Liver (tissue), 9 donors: ENCODE data around the gene PNO1. TPM values are rescaled to one million over a fixed set of nuclear protein-coding genes. Genes with fewer than 3 reads are reported as not detected.

ENCODE experiments used
- DNase-seq: peaks from one replicate; pipeline ENCODE4 v3.0.0-alpha.2; 2017; ENCODE audit warnings: low spot score
- H3K27ac ChIP-seq, 2 donors: one replicate each; pipeline ENCODE4 v1.7.0; 2013; ENCODE audit warnings: inconsistent platforms in 2 of 2, low read length in 2 of 2, control low read depth in 1 of 2, low read depth in 1 of 2, mild to moderate bottlenecking in 1 of 2
- H3K27me3 ChIP-seq, 4 donors: one replicate each; pipeline versions ENCODE4 v1.6.1 to v1.7.0; 2013; ENCODE audit warnings: low read length in 3 of 4, inconsistent platforms in 1 of 4, mild to moderate bottlenecking in 1 of 4, moderate library complexity in 1 of 4; ENCODE audit not compliant: control insufficient read depth in 4 of 4, insufficient read depth in 4 of 4
- H3K36me3 ChIP-seq, 4 donors: one replicate each; pipeline versions ENCODE4 v1.6.1 to v1.7.0; 2013; ENCODE audit warnings: low read length in 3 of 4, mild to moderate bottlenecking in 3 of 4, low read depth in 1 of 4, moderate library complexity in 1 of 4; ENCODE audit not compliant: control insufficient read depth in 4 of 4, insufficient read depth in 3 of 4
- H3K4me1 ChIP-seq, 4 donors: one replicate each; pipeline versions ENCODE4 v1.6.1 to v1.7.0; 2013; ENCODE audit warnings: low read length in 3 of 4, mild to moderate bottlenecking in 3 of 4, moderate library complexity in 1 of 4; ENCODE audit not compliant: control insufficient read depth in 4 of 4, insufficient read depth in 4 of 4
- H3K4me3 ChIP-seq, 3 donors: one replicate each; pipeline versions ENCODE4 v1.6.1 to v1.7.0; 2013; ENCODE audit warnings: low read length in 3 of 3, control low read depth in 1 of 3, low read depth in 1 of 3, mild to moderate bottlenecking in 1 of 3
- H3K9ac ChIP-seq, 2 donors: one replicate each; pipeline ENCODE4 v1.7.0; 2013; ENCODE audit warnings: low read length in 2 of 2, mild to moderate bottlenecking in 2 of 2, moderate library complexity in 2 of 2, control low read depth in 1 of 2, low read depth in 1 of 2
- H3K9me3 ChIP-seq, 4 donors: one replicate each; pipeline versions ENCODE4 v1.6.1 to v1.7.0; 2013; ENCODE audit warnings: low read length in 3 of 4; ENCODE audit not compliant: control insufficient read depth in 4 of 4
- CTCF ChIP-seq: fragments of 150-350 bp; IDR thresholded peaks from 2 replicates; pipeline ENCODE4 v1.5.1; 2017; ENCODE audit warnings: improper control_type of control experiment, low read depth, low read length; ENCODE audit not compliant: missing input control
- FOXA1 ChIP-seq: IDR thresholded peaks from 2 replicates; pipeline ENCODE4 v1.6.1; 2016; ENCODE audit warnings: antibody characterized with exemption
- FOXA2 ChIP-seq: IDR thresholded peaks from 2 replicates; pipeline ENCODE4 v1.6.1; 2016; ENCODE audit warnings: antibody characterized with exemption
- GABPA ChIP-seq, 2 donors: IDR thresholded peaks in 1 of 2; conservative IDR thresholded peaks in 1 of 2; 2 replicates each; pipeline ENCODE4 v1.6.1; 2016; ENCODE audit warnings: antibody characterized with exemption in 2 of 2, mild to moderate bottlenecking in 1 of 2, moderate library complexity in 1 of 2
- HNF4A ChIP-seq, 2 donors: conservative IDR thresholded peaks; 2 replicates each; pipeline ENCODE4 v1.6.1; 2016; ENCODE audit warnings: antibody characterized with exemption in 2 of 2, mild to moderate bottlenecking in 2 of 2
- HNF4G ChIP-seq: IDR thresholded peaks from 2 replicates; pipeline ENCODE4 v1.6.1; 2016; ENCODE audit warnings: antibody characterized with exemption
- NR2F2 ChIP-seq: IDR thresholded peaks from 2 replicates; pipeline ENCODE4 v1.6.1; 2016; ENCODE audit warnings: antibody characterized with exemption
- RAD21 ChIP-seq, 2 donors: IDR thresholded peaks; 2 replicates each; pipeline ENCODE4 v1.6.1; 2016; ENCODE audit warnings: antibody characterized with exemption in 2 of 2, mild to moderate bottlenecking in 2 of 2
- TAF1 ChIP-seq: conservative IDR thresholded peaks from 2 replicates; pipeline ENCODE4 v1.6.1; 2016; ENCODE audit warnings: antibody characterized with exemption, mild to moderate bottlenecking
- YY1 ChIP-seq: IDR thresholded peaks from 2 replicates; pipeline ENCODE4 v1.6.1; 2016; ENCODE audit warnings: antibody characterized with exemption, mild to moderate bottlenecking
- WGBS: extraction: QIAGEN DNeasy Blood & Tissue Kit; methylation state at CpG from one replicate; pipeline ENCODE4 v1.1.7; 2013; 5-methylcytosine and 5-hydroxymethylcytosine counted together
- polyA plus RNA-seq, 2 donors: library from polyadenylated mRNA; stranded (reverse) in 1 of 2; unstranded in 1 of 2; fragments of 200-250 nt in 1 of 2; fragments of >200 nt in 1 of 2; fragmentation: Nextera tagmentation in 1 of 2; extraction: Ambion mirVana in 1 of 2; gene quantifications; one replicate each; pipeline versions ENCODE4 v1.2.1 to v1.2.3, GENCODE V29; 2013 to 2015
- total RNA-seq, 2 donors: library from RNA; depleted of rRNA; stranded (reverse); fragments of >200 nt; gene quantifications; one replicate each; pipeline ENCODE4 v1.2.3, GENCODE V29; 2014
- TF ChIP-seq, protein P1 (sequence below): IDR thresholded peaks from 2 replicates; pipeline ENCODE4 v1.6.1; 2016; ENCODE audit warnings: antibody characterized with exemption
- TF ChIP-seq, protein P2 (sequence below): IDR thresholded peaks from 2 replicates; pipeline ENCODE4 v1.6.1; 2016; ENCODE audit warnings: antibody characterized with exemption, mild to moderate bottlenecking
- TF ChIP-seq, protein P3 (sequence below): IDR thresholded peaks from 2 replicates; pipeline ENCODE4 v1.6.1; 2016; ENCODE audit warnings: antibody characterized with exemption
- donor health status: healthy.
- donor health status: healthy.
- donor health status: healthy.
- donor health status: healthy.
- donor health status: healthy.

Gene PNO1
- total and polyA plus RNA-seq, 4 donors: 5.5 to 9.5 (median 8.4) TPM

- peaks cover 1 to 25% (median 9%) of the 10 kb centered on the region in 4 donors for H3K36me3 ChIP-seq
- WGBS: 75% methylated on average over 7 of the region's 7 CpGs
- no peak for TF ChIP-seq NR2F2
- TF ChIP-seq FOXA2: no peak
- TF ChIP-seq GABPA (IDR thresholded peaks at IDR 0.05 in 1 of 2, conservative IDR thresholded peaks at IDR 0.05 in 1 of 2): no peak
- no peak for TF ChIP-seq TAF1
- TF ChIP-seq CTCF: no peak
- TF ChIP-seq, protein P1, sequence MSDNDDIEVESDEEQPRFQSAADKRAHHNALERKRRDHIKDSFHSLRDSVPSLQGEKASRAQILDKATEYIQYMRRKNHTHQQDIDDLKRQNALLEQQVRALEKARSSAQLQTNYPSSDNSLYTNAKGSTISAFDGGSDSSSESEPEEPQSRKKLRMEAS: no peak
- no peak for TF ChIP-seq HNF4A (conservative IDR thresholded peaks at IDR 0.05)
- TF ChIP-seq FOXA1: no peak
- TF ChIP-seq, protein P2, sequence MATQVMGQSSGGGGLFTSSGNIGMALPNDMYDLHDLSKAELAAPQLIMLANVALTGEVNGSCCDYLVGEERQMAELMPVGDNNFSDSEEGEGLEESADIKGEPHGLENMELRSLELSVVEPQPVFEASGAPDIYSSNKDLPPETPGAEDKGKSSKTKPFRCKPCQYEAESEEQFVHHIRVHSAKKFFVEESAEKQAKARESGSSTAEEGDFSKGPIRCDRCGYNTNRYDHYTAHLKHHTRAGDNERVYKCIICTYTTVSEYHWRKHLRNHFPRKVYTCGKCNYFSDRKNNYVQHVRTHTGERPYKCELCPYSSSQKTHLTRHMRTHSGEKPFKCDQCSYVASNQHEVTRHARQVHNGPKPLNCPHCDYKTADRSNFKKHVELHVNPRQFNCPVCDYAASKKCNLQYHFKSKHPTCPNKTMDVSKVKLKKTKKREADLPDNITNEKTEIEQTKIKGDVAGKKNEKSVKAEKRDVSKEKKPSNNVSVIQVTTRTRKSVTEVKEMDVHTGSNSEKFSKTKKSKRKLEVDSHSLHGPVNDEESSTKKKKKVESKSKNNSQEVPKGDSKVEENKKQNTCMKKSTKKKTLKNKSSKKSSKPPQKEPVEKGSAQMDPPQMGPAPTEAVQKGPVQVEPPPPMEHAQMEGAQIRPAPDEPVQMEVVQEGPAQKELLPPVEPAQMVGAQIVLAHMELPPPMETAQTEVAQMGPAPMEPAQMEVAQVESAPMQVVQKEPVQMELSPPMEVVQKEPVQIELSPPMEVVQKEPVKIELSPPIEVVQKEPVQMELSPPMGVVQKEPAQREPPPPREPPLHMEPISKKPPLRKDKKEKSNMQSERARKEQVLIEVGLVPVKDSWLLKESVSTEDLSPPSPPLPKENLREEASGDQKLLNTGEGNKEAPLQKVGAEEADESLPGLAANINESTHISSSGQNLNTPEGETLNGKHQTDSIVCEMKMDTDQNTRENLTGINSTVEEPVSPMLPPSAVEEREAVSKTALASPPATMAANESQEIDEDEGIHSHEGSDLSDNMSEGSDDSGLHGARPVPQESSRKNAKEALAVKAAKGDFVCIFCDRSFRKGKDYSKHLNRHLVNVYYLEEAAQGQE: no peak
- no peak for TF ChIP-seq HNF4G
- TF ChIP-seq RAD21 (IDR thresholded peaks at IDR 0.05): no peak
Observed at GRCh38 chr2:68176657-68177056, 19.0 kb downstream of the PNO1 start.

DNA sequence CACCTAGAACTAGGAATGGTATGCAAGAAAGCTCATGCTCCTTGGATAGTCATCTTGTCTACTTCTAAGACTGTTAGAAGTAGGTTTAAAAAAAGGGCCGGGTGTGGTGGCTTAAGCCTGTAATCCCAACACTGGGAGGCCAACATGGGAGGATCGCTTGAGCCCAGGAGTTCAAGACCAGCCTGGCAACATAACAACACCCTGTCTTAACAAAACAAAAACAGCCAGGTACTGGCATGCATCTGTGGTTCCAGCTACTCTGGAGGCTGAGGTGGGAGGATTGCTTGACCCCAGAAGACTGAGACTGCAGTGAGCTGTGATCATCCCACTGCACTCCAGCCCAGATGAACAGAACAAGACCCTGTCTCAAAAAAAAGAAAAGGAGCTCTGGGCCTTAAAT lies 19.9 kb downstream of the PNO1 start:
- Histone ChIP-seq H3K27me3 (no peaks in the 10 kb centered on the region), H3K4me1 (no peaks in the 10 kb centered on the region), H3K9ac (no peak overlapping the region), H3K36me3 (peaks cover 1 to 25% (median 11%) of the 10 kb centered on the region in 4 donors), H3K4me3 (no peak overlapping the region), H3K27ac (no peak overlapping the region), H3K9me3 (no peaks in the 10 kb centered on the region)
- DNase-seq: no peak
- WGBS: 50% methylated on average over 2 of the region's 2 CpGs
- TF ChIP-seq NR2F2 (no peak), GABPA (IDR thresholded peaks at IDR 0.05 in 1 of 2, conservative IDR thresholded peaks at IDR 0.05 in 1 of 2) (no peak), CTCF (no peak), HNF4G (no peak), YY1 (no peak)
- TF ChIP-seq, protein P3, sequence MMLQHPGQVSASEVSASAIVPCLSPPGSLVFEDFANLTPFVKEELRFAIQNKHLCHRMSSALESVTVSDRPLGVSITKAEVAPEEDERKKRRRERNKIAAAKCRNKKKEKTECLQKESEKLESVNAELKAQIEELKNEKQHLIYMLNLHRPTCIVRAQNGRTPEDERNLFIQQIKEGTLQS: no peak

More at GRCh38 chr2:68176657-68177056, 19.0 kb downstream of the PNO1 start:
- H3K9me3 ChIP-seq: no peaks in the 10 kb centered on the region
- DNase-seq: no peak
- no peaks in the 10 kb centered on the region for H3K27me3 ChIP-seq
- no peak overlapping the region for H3K9ac ChIP-seq
- no peak overlapping the region for H3K4me3 ChIP-seq
- H3K27ac ChIP-seq: no peak overlapping the region
- H3K4me1 ChIP-seq: no peaks in the 10 kb centered on the region
